Renal pelvis (tissue), 4 donors: ENCODE results near the gene DHFR. TPM values are rescaled to one million over a fixed set of nuclear protein-coding genes. Genes with fewer than 3 reads are reported as not detected.
"Not testable (repeated sequence)": the region's sequence is repeated elsewhere in the genome, so short reads cannot be mapped to it uniquely, and the experiment has no call there.

Experiments
- DNase-seq: peaks from one replicate; pipeline ENCODE4 v3.0.0-alpha.2; 2013
- polyA plus RNA-seq, 3 donors: library from polyadenylated mRNA; unstranded; fragments of 120-200 nt; gene quantifications; one replicate each; pipeline ENCODE4 v1.2.1, GENCODE V29; 2013; ENCODE audit not compliant: insufficient read length in 3 of 3

Gene DHFR
- polyA plus RNA-seq, 3 donors: 54.7 to 73.2 (median 68.5) TPM

DNA sequence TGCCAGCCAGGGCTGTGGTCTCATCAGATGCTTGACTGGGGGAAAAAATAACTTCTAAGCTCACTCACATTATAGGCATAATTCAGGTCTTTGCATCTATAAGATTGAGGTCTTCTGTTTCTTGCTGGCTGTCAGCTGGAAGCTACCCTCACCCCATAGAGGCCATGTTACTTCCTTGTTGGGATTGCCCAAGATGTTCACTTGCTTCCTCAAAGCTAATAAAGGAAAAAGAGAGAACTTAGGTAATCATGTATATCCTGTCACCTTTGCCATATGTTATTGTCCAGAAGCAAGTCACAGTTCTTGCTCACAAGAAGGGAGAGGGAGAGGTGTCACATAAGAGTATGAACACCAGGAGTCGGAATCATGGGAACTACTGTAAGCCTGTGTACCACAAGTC lies 46.1 kb downstream of the DHFR start:
- DNase-seq: no peak

DNA sequence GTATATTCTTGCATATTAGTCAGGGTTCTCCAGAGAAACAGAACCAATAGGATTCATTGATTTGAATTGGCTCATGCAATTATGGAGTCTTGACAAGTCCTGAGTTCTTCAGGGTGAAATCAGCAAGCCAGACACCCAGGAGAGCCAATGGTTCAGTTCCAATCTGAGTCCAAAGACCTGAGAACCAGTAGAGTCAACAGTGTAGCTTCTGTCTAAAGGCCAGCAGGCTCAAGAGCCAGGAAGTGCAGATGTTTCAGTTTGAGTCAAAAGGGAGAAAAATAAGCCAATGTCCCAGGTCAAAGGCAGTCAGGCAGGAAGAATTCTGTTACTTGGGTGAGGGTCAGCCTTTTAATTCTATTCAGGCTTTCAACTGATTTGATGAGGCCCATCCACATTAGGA lies 47.0 kb downstream of the DHFR start:
- no peak for DNase-seq

DNA sequence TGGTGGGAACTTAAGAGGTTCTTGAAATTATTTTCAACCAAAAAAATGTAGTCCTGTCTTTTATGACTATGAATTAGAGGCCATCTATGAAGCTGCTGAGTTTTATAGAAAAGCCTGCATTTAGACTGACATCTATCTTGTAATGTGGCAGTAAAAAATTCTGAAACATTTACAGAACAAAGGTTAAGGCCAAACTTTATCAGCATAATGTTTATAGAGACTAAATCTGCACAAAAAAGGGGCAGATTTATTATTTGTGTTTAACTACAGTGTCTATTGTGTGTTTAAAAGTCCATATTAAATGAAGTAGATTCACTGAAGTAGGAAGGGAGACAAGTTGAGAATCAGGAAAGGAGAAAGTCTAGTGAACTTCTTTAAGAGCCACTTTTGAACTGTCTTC lies 47.4 kb downstream of the DHFR start:
- no peak for DNase-seq

DNA sequence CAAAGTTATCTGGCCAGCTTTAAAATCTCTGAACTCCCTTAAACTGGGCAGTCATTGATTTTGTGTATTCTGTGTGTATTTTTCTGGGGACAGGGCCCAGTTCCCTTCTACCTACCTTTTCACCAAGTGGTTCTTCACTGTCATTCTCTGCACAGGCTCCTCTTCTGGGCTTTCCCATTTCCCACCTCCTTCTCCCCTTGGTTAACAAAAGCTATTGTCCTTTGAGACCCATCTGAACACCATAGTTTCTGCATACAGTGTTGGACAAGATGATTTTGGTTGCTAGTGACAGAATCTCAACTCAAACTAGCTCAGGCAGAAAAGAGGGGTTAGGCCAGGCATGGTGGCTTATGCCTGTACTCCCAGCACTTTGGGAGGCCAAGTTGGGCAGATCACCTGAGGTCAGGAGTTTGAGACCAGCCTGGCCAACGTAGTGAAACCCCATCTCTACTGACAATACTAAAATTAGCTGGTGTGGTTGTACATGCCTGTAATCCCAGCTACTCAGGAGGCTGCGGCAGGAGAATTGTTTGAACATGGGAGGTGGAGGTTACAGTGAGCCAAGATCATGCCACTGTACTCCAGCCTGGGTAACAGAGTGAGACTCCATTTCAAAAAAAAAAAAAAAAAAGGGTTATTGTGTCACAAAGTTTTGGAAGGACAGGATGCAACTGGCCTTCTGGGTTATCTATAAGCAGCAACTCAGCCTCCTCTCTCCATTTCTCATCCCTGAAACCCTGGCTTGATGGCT lies 53.7 kb downstream of the DHFR start:
- DNase-seq: no peak

DNA sequence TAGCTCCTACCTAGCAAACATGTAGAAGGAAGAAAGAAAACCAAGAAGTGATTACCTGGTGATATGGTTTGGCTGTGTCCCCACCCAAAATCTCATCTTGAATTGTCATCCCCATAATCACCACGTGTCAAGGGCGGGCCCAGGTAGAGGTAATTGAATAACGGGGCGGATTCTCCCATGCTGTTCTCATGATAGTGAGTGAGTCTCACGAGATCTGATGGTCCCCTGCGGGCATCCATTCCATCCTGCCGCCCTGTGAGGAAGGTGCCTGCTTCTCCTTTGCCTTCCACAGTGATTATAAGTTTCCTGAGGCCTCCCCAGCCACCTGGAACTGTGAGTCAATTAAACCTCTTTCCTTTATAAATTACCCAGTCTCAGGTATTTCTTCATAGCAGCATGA lies 57.3 kb downstream of the DHFR start:
- DNase-seq: no peak

DNA sequence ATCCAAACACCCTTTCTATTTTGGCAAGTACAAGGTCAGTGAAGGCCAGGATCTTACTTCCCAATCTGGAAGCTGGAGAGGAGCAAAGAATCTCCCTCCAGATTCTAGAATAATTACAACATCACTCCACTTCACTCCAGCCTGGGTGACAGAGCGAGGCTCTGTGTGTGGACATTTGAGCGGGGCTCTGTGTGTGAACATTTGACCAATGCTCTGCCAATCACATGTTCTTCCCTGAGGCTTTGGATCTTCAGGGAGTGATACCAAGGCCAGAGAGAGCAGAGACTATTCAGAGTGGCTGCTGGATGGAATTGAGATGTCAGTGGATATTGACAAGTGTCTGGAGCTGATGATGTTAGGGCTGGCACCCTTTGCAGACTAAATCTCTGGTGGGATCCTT lies 60.0 kb downstream of the DHFR start:
- no peak for DNase-seq

DNA sequence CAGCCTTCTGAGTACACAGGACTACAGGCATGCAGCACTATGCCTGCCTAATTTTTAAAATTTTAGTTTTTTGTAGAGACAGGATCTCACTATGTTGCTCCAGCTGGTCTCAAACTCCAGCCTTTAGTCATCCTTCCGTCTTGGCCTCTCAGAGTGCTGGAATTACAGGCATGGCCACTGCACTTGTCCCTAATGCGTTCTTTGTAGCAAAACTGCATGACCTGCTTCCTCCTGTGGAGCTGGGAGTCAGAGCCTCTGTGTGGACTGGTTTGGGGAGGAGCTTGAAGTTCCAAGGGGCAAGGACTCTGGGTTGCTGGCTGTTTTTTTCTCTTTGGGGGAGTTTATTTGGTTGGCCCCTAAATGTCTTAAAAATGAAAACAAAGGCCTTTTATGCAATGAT lies 62.0 kb downstream of the DHFR start:
- no peak for DNase-seq

DNA sequence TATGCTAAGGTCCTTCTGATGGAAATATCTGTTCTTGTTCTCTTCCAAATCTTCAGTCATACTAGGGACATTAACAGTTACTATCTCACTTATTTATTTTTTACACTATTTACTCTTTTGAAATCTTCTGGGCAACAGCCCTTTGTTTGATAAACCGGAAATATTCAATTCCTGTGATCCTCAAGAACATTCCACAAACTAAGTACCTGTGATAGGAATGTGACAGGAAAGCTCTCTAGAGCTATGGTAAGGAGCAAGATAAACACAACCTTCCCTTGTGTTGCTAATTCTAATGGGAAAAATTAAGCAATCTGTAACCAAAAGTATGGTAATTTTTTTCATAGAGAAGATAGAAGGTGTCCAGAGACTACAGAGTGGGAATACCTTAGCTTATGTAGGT lies 62.7 kb downstream of the DHFR start:
- no peak for DNase-seq

DNA sequence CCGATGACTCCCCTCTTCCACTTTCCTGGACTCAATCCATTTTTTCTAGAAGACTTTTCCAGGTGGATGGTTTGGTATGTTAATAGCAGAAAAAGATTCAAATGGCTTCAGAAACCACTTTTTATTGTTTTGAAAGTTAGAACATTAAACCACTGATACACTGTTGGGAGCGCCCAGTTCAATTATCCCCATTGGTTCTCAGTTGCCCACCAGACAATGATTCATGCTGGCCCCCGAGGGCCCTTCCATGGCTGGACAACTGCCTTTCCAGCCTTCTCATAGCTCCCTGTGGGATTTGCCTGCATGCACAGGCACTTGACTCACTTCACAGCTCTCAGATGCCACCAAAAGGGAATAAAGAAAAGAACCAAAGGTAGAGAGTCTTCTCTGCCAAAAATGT lies 63.4 kb downstream of the DHFR start:
- DNase-seq: no peak

DNA sequence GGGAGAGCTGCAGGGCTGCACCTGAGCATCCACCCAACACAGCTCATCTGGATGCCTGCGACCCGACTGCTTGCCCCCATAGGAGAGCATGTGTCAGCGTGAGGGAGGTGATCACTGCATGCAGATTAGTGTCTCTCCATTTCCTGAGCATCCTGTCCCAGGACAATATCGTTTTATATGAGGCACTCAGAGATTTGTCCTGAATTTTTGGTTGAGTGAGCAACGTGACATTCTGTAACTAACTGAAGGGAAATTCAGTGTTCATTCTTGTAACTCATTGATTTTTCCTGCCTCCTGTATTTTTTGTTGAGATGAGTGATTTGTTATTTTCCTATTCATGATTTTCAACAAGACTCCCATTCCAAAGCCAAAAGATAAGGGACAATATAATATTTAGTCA lies 64.0 kb downstream of the DHFR start:
- DNase-seq: no peak

DNA sequence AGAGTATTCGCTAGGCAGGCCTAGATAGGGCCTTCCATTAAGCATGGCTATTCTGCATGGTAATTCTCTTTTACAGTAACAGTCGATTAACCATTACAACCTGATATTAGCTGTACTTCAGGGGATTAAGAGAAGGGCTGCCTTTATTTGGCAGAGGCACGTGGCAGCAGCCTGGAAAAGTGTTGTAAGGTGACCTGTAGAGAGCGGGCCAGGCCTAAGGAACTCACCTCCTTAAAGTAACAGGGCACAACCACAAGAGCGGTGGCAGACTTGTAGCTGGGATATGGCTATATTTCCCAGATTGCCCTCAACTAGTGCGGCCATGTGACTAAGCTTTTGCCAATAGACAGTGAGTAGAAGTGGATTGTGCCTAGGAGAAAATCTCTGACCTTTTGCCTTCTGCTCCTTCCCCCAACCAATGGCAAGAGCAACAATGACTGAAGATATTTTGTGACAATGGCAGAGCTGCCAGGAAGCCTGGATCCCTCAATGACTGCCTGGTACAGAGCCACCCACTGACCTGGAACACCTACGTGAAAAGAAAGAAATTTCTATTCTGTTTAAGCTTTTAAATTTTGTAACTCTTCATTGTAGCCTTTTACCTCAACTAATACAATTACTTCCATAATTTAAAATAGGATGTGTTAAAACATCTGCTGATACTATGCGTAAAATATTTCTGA lies 65.8 kb downstream of the DHFR start:
- DNase-seq: no peak

DNA sequence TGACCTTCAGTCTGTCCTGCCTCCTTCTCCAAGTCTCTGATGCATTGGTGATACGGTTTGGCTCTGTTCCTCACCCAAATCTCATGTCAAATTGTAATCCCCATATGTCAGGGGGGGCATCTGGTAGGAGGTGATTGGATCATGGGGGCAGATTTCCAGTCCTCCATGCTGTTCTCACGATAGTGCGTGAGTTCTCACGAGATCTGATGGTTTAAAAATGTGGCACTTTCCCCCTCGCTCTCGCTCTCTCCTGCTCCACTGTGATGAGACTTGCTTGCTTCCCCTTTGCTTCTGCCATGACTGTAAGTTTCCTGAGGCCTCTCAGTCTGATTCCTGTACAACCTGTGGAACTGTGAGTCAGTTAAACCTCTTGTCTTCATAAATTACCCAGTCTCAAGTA lies 70.0 kb downstream of the DHFR start:
- no peak for DNase-seq

DNA sequence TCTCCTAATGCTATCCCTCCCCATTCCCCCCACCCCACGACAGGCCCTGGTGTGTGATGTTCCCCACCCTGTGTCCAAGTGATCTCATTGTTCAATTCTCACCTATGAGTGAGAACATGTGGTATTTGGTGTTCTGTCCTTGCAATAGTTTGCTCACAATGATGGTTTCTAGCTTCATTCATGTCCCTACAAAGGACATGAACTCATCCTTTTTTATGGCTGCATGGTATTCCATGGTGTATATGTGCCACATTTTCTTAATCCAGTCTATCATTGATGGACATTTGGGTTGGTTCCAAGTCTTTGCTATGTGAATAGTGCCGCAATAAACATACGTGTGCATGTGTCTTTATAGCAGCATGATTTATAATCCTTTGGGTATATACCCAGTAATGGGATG lies 74.5 kb downstream of the DHFR start:
- DNase-seq: not testable (repeated sequence)

DNA sequence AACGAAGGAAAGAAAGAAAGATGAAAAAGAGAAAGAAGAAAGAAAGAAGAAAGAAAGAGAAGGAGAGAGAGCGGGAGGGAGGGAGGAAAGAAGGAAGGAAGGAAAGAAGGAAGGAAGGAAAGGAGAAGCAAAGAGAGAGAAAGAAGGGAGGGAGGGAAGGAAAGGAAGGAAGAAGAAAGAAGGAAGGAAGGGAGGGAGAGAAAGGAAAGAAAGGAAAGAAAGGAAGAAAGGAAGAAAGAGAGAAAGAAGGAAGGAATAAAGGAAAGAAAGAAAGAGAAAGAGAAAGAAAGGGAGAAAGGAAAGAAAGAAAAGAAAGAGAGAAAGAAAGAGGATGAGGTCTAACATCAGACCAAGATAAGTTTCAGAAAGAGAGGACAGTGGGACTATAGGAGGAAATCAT lies 75.7 kb downstream of the DHFR start:
- no peak for DNase-seq

DNA sequence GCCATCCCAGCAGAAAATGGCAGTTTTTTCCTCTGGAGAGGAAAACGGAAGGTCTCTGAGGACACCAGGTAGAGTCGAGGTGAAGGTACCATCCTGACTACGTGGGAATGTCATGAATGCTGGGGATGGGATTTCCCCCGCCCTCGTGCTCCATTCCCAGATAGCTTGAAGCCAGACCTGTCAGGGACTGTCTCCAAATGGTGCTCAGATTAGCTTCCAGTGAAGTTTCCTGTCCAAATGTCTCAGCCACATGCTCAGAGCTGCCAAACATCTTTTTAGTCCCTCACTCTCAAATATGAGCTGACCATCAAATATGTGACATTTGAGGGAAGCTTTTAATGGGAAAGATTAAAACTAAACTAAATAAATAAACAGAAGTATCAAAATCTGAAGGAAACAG lies 77.1 kb downstream of the DHFR start:
- no peak for DNase-seq

DNA sequence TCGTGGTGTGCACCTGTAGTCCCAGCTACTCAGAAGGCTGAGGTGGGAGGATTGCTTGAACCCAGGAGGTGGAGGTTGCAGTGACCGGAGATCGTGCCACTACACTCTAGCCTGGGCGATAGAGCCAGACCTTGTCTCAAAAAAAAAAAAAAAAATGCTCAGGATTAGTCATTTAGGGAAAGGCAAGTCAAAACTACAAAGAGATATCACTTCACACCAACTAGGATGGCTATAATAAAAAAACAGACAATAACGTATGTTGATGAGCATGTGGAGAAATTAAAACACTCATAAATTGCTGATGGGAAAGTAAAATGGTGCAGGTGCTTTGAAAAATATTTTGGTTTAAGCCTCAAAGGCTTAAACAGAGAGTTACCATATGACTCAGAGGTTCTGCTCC lies 78.4 kb downstream of the DHFR start:
- no peak for DNase-seq

Other genes starting within 250 kb of the DHFR start
- 10 to 100 TPM; 55.5 to 85.5 (median 75.1) TPM for gene ZFYVE16, start 246.9 kb downstream of the DHFR start, polyA plus RNA-seq
- gene FAM151B, start 166.9 kb downstream of the DHFR start, polyA plus RNA-seq: 1 to 10 TPM; 1.4 to 5.0 (median 3.1) TPM
- under 1 TPM; 0.14 to 0.44 (median 0.26) TPM for gene ANKRD34B, start 84.7 kb downstream of the DHFR start, polyA plus RNA-seq
- gene MSH3, start 331 bp downstream of the DHFR start, polyA plus RNA-seq: 10 to 100 TPM; 17.2 to 20.6 (median 19.4) TPM